ENCODE results near the gene RYK. TPM values are rescaled to one million over a fixed set of nuclear protein-coding genes. Genes with fewer than 3 reads are reported as not detected.

The RYK gene
- total RNA-seq, 1 experiment from 2014 or later = 93.7 TPM

DNA sequence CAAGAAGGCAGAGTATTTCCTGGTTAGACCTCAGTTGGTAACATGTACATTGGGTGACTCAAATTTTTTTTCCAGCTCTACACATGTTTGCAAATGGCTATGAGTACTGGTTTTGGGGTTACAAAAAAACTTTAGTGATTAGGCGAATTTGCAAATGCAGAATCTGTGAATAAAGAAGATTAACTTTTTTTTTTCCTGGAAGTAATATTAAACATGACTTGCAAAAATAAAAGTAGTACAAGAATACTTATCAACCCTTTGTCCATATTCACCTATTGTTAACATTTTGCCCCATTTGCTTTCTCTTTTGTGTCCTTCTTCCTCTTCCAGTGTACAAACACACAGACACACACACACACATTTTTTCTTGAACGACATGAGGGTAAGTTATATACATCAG, 47.6 kb upstream of the RYK start:
- Histone ChIP-seq H4K20me1 (ENCODE audit: insufficient read depth) (no peaks in the 10 kb centered on the region), H3K79me2 (ENCODE audit: low read depth) (no peaks in the 10 kb centered on the region), H3K27ac (no peak overlapping the region), H3K4me1 (replicated peaks; ENCODE audit: insufficient read depth) (no peaks in the 10 kb centered on the region), H3K4me2 (no peak overlapping the region), H3K9me2 (ENCODE audit: insufficient read depth) (no peaks in the 10 kb centered on the region), H2AFZ (no peak overlapping the region), H3K4me3 (no peak overlapping the region), H3K9me3 (ENCODE audit: insufficient read depth, low read depth) (no peaks in the 10 kb centered on the region), H3K27me3 (ENCODE audit: insufficient read depth, low read depth) (no peaks in the 10 kb centered on the region), H3K36me3 (ENCODE audit: low read depth) (no peaks in the 10 kb centered on the region), H3F3A (ENCODE audit: insufficient read depth, low read depth) (no peaks in the 10 kb centered on the region)
- BruUV-seq (replicated peaks) = no TSS peak
- ChIA-PET CTCF (interaction anchor here (1.7 kb wide), 1 partner anchor 85 kb away, joined by 12 read pairs; no protein-coding TSS in a partner anchor), POLR2A (ENCODE audit: unreplicated experiment) (no interaction called here)
- intact Hi-C loops (cut with micrococcal nuclease; ENCODE audit: unreplicated experiment) = loop anchor here (2.0 to 5.0 kb wide), 3 partner anchors 36 to 479 kb away; no protein-coding TSS in a partner anchor
- DNase-seq = no peak
- TF ChIP-seq, protein P1, sequence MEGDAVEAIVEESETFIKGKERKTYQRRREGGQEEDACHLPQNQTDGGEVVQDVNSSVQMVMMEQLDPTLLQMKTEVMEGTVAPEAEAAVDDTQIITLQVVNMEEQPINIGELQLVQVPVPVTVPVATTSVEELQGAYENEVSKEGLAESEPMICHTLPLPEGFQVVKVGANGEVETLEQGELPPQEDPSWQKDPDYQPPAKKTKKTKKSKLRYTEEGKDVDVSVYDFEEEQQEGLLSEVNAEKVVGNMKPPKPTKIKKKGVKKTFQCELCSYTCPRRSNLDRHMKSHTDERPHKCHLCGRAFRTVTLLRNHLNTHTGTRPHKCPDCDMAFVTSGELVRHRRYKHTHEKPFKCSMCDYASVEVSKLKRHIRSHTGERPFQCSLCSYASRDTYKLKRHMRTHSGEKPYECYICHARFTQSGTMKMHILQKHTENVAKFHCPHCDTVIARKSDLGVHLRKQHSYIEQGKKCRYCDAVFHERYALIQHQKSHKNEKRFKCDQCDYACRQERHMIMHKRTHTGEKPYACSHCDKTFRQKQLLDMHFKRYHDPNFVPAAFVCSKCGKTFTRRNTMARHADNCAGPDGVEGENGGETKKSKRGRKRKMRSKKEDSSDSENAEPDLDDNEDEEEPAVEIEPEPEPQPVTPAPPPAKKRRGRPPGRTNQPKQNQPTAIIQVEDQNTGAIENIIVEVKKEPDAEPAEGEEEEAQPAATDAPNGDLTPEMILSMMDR (conservative IDR thresholded peaks at IDR 0.05) = no peak
- TF ChIP-seq EZH2 (IDR thresholded peaks at IDR 0.05; ENCODE audit: low read depth) = no peak

DNA sequence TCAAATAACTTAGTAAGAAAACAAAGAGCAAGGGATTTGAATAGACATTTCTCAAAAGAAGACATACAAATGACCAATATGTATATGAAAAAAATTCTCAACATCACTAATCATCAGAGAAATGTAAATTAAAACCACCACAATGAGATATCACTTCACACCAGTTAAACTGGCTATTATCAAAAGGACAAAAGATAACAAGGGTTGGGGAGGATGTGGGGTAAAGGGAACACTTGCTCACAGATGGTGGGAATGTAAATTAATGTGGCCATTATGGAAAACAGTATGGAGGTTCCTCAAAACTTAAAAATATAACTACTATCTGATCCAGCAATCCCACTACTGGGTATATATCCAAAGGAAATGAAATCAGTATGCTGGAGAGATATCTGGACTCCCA, 46.0 kb upstream of the RYK start:
- TF ChIP-seq EZH2 (IDR thresholded peaks at IDR 0.05; ENCODE audit: low read depth) = no peak
- TF ChIP-seq, protein P1 (conservative IDR thresholded peaks at IDR 0.05) = no peak
- H3K4me1 ChIP-seq (replicated peaks; ENCODE audit: insufficient read depth) = no peaks in the 10 kb centered on the region
- ChIA-PET POLR2A (ENCODE audit: unreplicated experiment) (no interaction called here), CTCF (no interaction called here)
- BruUV-seq (replicated peaks) = no TSS peak
- no peak overlapping the region for H3K4me3 ChIP-seq
- no peak for DNase-seq
- no peaks in the 10 kb centered on the region for H4K20me1 ChIP-seq (ENCODE audit: insufficient read depth)
- H3K27me3 ChIP-seq (ENCODE audit: insufficient read depth, low read depth) = no peaks in the 10 kb centered on the region
- no peak overlapping the region for H3K4me2 ChIP-seq
- H3F3A ChIP-seq (ENCODE audit: insufficient read depth, low read depth) = no peaks in the 10 kb centered on the region
- no peaks in the 10 kb centered on the region for H3K9me3 ChIP-seq (ENCODE audit: insufficient read depth, low read depth)
- intact Hi-C loops (cut with micrococcal nuclease; ENCODE audit: unreplicated experiment) = loop anchor here (5.0 kb wide), 1 partner anchor 34 kb away; no protein-coding TSS in a partner anchor
- no peaks in the 10 kb centered on the region for H3K9me2 ChIP-seq (ENCODE audit: insufficient read depth)
- no peaks in the 10 kb centered on the region for H3K36me3 ChIP-seq (ENCODE audit: low read depth)
- H3K27ac ChIP-seq = no peak overlapping the region
- no peak overlapping the region for H2AFZ ChIP-seq
- no peaks in the 10 kb centered on the region for H3K79me2 ChIP-seq (ENCODE audit: low read depth)

DNA sequence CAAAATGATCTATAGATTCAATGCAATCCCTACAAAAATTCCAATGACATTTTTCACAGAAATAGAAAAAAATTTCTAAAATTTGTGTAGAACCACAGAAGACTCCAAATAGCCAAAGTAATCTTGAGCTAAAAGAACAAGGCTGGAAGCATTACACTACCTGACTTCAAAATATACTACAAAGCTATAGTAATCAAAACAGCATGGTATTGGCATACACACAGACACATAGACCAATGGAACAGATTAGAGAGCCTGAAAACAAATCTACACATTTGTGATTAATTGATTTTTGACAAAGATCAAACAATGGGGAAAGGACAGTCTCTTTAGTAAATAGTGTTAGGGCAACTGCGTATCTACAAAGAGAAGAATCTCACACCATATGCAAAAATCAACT, 45.3 kb upstream of the RYK start:
- Histone ChIP-seq H4K20me1 (ENCODE audit: insufficient read depth) (no peaks in the 10 kb centered on the region), H3K4me3 (no peak overlapping the region), H2AFZ (no peak overlapping the region), H3K4me1 (replicated peaks; ENCODE audit: insufficient read depth) (no peaks in the 10 kb centered on the region), H3K27ac (no peak overlapping the region), H3K4me2 (no peak overlapping the region), H3K27me3 (ENCODE audit: insufficient read depth, low read depth) (no peaks in the 10 kb centered on the region), H3K9me3 (ENCODE audit: insufficient read depth, low read depth) (no peaks in the 10 kb centered on the region), H3F3A (ENCODE audit: insufficient read depth, low read depth) (no peaks in the 10 kb centered on the region), H3K79me2 (ENCODE audit: low read depth) (no peaks in the 10 kb centered on the region), H3K9me2 (ENCODE audit: insufficient read depth) (no peaks in the 10 kb centered on the region), H3K36me3 (ENCODE audit: low read depth) (no peaks in the 10 kb centered on the region)
- BruUV-seq (replicated peaks) = no TSS peak
- ChIA-PET CTCF (no interaction called here), POLR2A (ENCODE audit: unreplicated experiment) (no interaction called here)
- DNase-seq = no peak
- intact Hi-C loops (cut with micrococcal nuclease; ENCODE audit: unreplicated experiment) = loop anchor here (5.0 kb wide), 1 partner anchor 34 kb away; no protein-coding TSS in a partner anchor
- TF ChIP-seq EZH2 (IDR thresholded peaks at IDR 0.05; ENCODE audit: low read depth) = no peak
- TF ChIP-seq, protein P1 (conservative IDR thresholded peaks at IDR 0.05) = no peak
